Raji (cell line): ENCODE results near the gene DGKI.

Source experiments
- POLR2A ChIP-seq: IDR thresholded peaks from 2 replicates; pipeline ENCODE4 v1.6.1; 2011; ENCODE audit warnings: low read depth, low read length, control low read depth; ENCODE audit not compliant: insufficient read depth

The DGKI gene

DNA sequence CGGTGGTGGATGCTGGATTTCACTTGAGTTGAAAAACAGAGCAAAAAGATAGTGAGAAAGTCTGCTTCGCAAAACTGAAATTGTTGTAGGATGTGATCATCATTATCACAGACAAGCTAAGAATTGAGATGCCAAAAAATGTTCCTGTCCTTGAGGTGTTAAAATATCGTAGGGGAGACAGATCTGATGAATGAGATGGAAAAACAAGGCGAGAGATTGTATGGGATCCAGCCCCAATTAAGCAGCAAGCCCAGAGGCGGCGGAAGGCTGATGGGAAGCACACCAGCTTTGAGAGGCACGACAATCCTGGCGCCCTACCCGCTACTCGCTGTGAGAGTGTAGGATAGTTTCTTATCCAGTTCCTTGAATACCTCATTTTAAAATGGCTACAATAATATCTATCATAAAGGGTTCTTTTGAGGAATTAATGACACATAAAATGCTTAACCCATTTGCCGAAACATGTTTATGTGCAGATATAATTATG is 372.2 kb downstream of the DGKI start:
- TF ChIP-seq POLR2A, result no peak

DNA sequence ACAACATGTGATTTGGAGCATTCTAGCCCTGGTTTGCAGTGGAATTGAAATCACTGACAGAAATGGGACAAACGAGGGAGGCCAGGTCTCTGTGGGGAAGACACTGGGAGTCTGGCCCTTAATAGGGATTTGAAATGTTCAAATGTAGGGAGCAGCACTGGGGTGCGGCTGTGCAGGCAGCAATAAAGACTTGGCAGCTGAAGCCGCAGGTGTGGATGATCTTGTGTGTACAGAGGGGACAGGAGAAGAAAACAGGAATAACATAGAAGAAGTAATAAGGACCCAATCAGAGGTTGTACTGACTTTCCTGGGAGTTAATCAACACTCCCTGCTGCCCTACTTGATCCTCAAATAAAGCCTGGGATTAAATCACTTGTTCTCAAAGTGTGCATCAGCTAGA is 375.6 kb downstream of the DGKI start:
- TF ChIP-seq POLR2A, result no peak

DNA sequence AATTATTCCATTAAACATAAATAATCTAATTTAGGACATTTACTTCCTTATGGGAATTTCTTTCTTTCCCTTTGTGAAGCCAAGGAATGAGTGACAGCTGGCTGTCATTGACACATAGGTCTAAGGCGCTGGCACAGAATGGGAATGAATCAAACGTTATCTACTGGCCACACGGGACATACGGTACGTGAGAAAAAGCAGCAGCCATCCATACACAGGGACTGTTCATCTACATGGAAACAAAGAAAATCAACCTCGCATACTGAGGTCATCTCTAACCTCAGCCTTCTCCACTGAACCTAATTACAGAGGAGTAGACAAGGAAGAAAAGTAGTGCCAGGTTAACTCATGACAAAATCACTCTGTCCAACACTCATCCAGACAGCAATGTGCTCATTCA is 376.9 kb downstream of the DGKI start:
- TF ChIP-seq POLR2A, result no peak

DNA sequence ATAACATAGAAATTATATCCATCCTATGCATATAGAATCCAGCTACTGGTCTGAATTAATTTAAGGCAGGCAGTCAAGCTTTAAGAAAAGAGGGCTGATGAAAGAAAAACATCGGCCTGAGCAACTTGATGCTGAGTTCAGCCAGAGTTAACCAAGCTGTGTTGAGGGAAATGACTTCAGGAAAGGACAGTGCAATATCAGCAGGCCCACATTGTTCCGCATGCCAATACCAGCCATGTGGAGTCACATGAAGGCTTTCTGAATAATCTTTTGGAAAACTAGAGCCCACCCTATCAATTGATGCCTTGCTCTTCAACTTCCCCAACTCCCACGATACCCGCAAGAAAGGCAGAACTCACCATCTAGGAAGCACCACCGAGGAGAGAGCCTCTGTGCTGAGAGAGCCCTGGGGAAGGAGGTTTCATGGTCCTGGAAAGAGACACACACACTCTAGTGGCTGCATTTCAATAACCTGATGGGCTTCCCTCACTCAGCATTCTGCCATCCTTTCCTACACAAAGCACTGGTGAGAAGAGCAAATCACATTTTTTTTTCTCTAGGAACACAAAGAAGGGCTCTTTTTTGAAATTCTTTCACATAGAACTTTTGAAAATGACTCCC is 377.5 kb downstream of the DGKI start:
- TF ChIP-seq POLR2A, result no peak

DNA sequence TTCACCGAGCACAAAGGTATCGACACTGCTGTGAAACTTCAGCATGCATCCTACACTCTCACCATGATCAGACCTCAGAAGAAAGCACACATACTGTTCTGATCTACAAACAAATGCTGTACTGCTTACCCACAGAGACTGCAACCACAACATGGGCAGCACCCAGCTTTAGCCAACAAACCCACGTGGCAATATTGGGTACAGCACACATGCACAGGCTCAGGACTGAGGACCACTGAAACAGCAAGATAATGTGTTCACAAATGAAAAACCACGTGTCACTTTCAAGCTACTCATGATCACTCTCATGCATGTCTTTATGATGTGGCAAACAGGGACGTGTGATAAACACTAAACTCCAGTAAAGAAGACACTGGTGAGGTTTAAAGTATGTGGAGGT is 383.9 kb downstream of the DGKI start:
- TF ChIP-seq POLR2A, result no peak

DNA sequence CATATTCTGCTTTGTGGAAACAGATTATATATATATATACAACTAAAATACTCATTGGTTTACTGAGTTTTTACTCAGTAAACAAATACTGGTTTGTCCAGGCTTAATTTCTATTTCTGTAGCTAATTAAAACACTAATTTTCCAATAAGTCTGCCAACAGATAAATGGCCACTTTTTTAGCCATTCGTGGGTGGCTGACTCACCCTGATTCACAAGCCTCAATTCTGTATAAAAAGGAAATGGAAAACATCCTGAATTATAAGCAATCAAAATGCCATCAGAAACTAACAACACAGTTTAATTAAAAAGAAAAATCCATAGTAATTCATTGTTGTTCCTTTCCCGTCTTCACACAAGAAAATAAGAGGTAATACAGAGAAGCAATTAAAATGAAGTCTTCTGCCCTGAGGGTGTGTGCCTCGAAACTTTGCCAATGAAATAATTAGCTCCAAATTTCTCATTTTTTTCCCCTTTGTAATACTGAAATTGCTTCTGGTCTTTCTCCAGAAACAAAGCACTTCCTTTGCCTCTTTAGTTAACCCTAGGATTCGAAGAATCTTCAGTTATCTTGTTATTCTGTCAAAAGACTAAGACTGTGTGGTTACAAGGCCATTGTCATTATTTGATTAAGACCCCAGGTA is 384.6 kb downstream of the DGKI start:
- TF ChIP-seq POLR2A, result no peak

DNA sequence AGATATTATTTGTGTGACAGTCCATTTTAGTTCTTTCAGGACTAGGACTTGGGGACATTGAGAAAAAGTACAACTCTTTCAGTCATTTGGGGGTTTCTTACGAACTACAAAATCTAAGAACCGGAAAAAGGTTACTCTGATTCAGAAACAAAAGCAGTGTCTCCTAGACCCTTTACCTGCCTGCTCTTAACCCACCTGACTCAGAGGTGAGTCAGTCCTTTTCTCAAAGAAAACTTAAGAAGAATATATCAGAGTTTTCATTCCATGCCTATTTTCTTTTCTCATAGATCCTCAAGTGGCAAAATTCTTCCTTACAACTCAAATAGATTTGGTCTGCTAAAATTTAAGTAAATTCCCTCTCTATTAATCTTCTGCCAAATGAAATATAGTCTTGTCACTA is 388.4 kb downstream of the DGKI start:
- TF ChIP-seq POLR2A, result no peak

DNA sequence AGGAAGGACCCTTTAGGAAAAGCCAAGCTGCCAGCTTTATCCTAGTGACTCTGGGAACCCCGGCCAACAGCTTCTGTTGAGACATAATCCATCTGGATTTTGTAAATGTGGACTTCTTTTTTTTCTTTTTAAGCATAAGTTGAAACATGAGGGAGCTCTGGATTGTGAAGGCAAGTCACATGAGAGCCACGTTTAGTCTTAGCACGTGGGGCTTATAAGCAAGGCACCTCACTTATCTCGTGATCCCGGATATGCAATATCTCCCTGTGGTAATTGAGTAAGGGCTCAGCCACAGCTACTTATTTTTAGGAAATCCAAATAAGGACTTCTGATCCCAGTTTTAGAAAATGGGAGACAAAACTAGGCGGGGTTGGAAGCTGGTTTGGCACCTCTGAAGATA is 392.0 kb downstream of the DGKI start:
- TF ChIP-seq POLR2A, result no peak

DNA sequence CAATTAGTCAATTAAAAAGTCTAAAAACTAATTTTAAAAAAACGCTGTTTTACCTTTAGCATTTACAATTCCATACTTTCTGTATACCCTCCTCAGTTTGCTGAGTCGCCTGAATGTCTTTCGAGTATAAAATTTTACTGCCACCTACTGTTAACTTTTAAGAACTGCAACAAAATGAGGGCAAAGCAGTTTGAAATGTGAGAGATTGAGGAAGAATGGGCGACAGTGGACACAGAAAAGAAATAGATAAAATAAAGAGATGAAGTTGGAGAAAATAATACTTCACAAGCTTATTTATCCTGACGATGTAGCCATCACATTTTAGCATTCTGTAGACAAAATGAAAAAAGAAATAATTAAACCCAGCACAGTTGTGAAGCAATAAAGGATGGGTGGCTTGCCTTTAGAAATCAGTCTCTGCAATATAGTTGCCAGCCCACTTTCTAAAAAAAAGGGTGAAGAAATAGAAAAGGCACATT is 392.5 kb downstream of the DGKI start:
- no peak for TF ChIP-seq POLR2A

DNA sequence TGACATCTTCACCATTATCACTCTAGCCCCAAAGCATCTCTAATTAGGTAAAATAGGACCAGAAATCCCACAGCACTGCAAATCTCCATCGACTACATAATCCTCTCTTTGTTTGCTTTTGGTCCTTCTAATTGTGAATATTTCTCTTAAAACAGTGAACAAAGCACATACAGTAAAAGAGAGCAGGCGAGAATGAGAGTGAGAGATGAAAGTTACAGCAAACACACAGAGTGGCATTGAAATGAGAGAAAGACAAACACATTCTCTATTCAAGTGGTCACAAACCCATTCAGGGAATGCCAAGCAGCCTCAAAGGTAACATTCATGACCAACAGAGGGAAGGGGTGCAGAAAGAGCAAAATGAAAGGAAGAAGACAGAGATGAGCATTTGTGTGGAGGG is 393.4 kb downstream of the DGKI start:
- no peak for TF ChIP-seq POLR2A

DNA sequence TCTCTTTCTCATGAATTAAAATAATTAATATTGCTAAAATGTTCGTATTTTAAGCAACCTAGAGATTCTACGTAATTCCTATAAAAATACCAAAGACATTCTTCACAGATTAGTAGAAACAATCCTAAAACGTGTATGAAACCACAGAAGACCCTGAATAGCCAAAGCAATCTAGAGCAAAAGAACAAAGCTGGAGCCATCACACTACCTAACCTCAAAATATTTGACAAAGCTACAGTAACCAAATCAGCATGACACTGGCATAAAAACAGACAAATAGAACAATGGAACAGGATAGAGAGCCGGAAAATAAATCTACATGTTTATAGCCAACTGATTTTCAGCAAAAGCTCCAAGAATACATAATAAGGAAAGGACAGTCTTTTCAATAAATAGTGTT is 397.8 kb downstream of the DGKI start:
- no peak for TF ChIP-seq POLR2A

DNA sequence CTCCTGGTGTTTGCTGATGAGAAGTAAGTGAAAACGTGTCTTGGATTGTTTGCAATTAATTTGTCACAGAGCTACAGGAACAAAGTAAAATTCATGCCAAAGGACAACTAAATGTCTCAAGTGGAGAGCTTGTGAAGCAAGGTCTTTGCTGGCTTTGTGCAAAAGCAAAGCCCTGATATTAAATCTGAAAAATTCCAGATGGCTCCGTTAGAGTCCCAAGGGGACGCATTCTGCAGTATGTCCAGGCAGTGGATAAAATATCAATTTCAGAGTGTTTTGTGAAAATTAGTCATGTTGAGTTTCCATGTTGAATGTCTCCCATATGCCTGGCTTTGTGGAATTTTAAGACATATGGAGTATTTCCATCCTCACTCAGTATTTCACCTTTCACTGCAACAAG is 400.7 kb downstream of the DGKI start:
- TF ChIP-seq POLR2A, result no peak

DNA sequence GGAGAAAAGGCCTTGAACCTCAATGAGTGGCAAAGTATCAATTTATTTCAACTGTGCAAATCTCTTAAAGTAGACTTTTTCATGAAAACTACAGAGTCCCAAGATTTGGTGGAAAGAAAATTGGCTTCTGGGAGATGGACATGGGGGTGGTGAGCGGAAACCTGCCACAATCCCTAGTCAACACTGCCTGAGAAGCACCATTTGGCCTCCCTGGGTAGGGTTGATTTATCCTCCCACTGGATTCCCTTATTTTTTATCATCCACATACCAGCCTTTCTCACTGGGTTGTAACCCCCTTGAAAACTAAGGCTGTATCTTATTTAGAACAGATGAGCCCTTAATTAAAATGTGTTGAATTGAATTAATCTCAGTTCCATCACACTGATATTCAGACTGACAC is 401.5 kb downstream of the DGKI start:
- TF ChIP-seq POLR2A, result no peak

DNA sequence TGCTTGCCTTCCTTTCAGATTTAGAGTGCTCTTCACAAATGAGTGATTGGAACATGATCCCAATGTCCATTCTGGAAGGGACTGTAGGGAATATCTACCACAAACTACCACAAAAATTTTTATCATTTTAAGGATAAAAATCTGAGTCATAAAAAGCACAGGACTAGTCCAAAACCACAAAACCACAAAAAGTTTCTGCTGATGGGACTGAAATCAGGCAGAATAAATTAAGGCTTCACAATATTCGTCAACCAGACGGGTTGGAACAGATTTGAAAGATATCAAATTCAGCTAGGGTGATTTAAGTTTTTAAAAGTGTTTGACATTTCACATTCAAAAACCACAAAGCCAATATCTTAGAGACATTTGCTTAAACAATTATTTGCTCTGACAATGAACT is 403.2 kb downstream of the DGKI start:
- no peak for TF ChIP-seq POLR2A

DNA sequence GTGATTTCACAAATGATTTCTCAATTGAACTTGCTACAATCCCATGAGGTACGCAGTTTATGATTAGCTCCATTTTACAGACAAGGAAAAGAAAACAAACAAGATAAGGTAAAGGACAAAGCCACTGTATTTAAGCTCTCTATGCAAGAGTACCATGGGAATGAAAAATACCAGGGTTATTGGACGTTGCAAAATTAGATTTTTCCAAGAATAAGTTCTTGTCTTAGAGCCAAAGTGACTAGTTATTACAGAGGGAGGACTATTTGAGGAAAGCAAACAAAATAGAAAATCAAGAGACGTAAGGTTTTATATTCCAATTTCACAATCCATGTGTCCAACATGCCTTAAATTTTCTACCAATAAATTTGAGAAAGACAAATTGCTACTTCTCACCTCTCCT is 405.3 kb downstream of the DGKI start:
- no peak for TF ChIP-seq POLR2A

DNA sequence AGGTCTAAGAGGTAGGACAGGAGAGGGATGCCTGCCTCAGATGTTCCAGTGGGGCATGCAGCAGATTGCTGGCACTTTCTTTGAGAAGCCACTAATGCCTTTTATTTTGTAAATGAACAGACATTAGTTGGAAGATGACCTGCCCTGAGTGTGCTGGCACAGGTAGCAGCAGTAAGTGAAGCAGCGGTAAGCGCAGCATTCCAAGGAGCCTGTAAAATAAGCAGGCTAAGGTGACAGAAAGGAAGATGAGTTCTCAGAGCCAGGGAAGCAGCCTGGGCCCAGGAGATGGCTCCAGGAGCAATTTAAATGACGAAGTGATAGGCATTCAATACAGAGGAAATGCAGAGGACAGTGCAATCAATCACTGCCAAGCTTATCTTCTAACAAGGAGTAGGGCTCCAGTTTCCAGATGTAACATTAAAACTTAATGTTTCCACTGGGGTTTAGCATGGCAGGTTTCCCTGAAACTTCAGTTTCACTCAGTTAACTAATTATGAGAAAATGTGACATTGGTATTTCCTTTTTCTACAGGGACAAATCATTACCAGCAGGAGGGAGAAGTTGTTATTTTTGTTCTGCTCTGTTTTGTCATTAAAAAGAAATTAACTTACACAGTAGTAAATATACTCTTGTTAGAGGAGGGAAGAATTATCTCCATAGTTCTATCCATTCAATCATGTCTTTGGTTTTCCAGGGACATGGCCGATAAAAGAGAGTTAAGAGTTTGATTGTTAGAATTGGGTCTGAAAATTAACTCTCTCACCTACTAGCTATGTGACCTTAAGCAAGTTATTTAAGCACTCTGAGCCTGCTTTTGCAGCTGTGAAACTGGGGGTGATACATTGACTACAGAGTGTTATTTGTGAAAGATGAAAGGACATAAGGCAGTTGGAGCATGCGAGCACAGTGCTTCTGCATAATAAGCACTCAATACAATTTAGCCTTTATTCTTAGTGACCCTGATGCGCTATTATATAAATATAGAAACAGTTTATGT is 406.6 kb downstream of the DGKI start:
- no peak for TF ChIP-seq POLR2A

DNA sequence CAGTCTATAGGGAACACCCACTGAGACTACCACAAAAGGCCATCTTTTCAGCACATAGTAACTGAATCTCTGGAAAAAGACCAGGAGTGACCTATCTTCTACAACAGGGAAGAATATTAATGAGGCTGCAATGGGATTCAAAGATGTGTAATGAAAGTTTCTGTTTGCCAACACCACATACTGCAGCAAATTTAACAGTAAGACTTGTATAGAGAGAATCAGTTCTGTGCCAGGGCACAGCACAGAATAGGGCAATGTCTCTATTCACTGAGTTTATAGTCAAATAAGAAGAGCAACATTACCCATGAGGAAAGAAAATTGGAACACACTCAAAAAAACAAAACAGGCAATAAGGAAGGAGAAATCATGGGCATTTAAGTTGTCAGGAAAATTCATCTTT is 411.8 kb downstream of the DGKI start:
- no peak for TF ChIP-seq POLR2A
